KOPT-K1 (cell line): Measurements from ENCODE around the gene ATP6AP1.
A peak's percentile ranks its signal among the peaks of the same experiment; 100 is the strongest.

ENCODE experiments used
- H3K27ac ChIP-seq: fragments of 200-600 bp; sonication (generic); 2 replicates; pipeline ENCODE4 v1.5.1; 2016; ENCODE audit warnings: antibody characterized with exemption, mild to moderate bottlenecking, low read depth, low read length; ENCODE audit not compliant: poor library complexity, severe bottlenecking
- H3K36me3 ChIP-seq: fragments of 200-600 bp; sonication (generic); 2 replicates; pipeline ENCODE4 v1.5.1; 2017; ENCODE audit warnings: antibody characterized with exemption, mild to moderate bottlenecking, low read length, moderate library complexity; ENCODE audit not compliant: insufficient read depth
- H3K9me3 ChIP-seq: fragments of 200-600 bp; sonication (generic); 2 replicates; pipeline ENCODE4 v1.5.1; 2017; ENCODE audit warnings: antibody characterized with exemption, low read length, mild to moderate bottlenecking; ENCODE audit not compliant: insufficient read depth, poor library complexity, severe bottlenecking

Gene ATP6AP1

GRCh38 chrX:154465601-154466000 is 37.1 kb downstream of the ATP6AP1 start:
- Histone ChIP-seq H3K36me3 (peaks cover 67% of the 10 kb centered on the region; the same call in 1 of the 2 replicates), H3K9me3 (no peaks in the 10 kb centered on the region), H3K27ac (no peak overlapping the region)

GRCh38 chrX:154466036-154466435 is 37.6 kb downstream of the ATP6AP1 start:
- Histone ChIP-seq H3K27ac (no peak overlapping the region), H3K9me3 (no peaks in the 10 kb centered on the region), H3K36me3 (peaks cover 71% of the 10 kb centered on the region; the same call in 1 of the 2 replicates)

DNA sequence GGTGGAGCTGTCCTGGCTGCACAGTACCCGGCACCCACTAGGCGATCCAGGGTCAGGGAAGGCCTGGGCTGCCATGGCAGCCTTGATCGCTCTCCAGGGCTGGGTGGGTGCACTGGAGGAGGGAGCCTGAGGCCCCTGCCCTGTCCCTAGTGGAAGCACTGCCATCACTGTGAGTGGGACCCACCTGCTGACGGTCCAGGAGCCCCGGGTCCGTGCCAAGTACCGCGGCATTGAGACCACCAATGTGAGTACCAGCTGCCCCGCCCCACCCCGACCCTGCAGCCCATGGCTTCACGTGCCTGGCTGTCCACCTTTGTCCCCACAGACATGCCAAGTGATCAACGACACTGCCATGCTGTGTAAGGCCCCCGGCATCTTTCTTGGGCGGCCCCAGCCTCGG is 38.4 kb downstream of the ATP6AP1 start:
- Histone ChIP-seq H3K9me3 (no peaks in the 10 kb centered on the region), H3K36me3 (peaks cover 76% of the 10 kb centered on the region; the same call in 1 of the 2 replicates)

GRCh38 chrX:154467556-154467955 is 39.1 kb downstream of the ATP6AP1 start:
- Histone ChIP-seq H3K9me3 (no peaks in the 10 kb centered on the region), H3K36me3 (peaks cover 72% of the 10 kb centered on the region; the same call in 1 of the 2 replicates), H3K27ac (no peak overlapping the region)

More for the DNA sequence above, 38.4 kb downstream of the ATP6AP1 start:
- H3K27ac ChIP-seq = no peak overlapping the region

- no peaks in the 10 kb centered on the region for H3K9me3 ChIP-seq
- H3K36me3 ChIP-seq = peaks cover 72% of the 10 kb centered on the region; the same call in 1 of the 2 replicates
- H3K27ac ChIP-seq = no peak overlapping the region
Observed at GRCh38 chrX:154468217-154468616, 39.7 kb downstream of the ATP6AP1 start.

- peaks cover 71% of the 10 kb centered on the region; the same call in 1 of the 2 replicates for H3K36me3 ChIP-seq
- H3K9me3 ChIP-seq = no peaks in the 10 kb centered on the region
- no peak overlapping the region for H3K27ac ChIP-seq
Observed at GRCh38 chrX:154469114-154469513, 40.6 kb downstream of the ATP6AP1 start.

GRCh38 chrX:154469880-154470279 is 41.4 kb downstream of the ATP6AP1 start:
- H3K36me3 ChIP-seq = peaks cover 63% of the 10 kb centered on the region; the same call in 1 of the 2 replicates
- H3K9me3 ChIP-seq = no peaks in the 10 kb centered on the region
- no peak overlapping the region for H3K27ac ChIP-seq

DNA sequence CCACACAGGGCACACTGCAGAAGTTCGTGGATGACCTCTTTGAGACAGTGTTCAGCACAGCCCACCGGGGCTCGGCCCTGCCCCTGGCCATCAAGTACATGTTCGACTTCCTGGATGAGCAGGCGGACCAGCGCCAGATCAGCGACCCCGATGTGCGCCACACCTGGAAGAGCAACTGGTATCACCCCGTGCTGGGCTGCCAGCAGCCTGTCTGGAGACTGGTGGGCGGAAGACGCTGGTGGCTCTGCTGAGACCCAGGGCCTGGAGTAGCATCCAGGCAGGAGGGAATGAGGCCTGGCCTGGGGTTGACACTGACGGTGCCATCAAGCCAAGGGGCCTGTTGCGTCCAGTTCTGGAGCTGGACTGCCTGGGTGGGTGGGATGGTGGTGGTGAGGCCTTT is 42.0 kb downstream of the ATP6AP1 start:
- no peak overlapping the region for H3K27ac ChIP-seq
- H3K9me3 ChIP-seq = no peaks in the 10 kb centered on the region
- H3K36me3 ChIP-seq = peaks cover 58% of the 10 kb centered on the region; the same call in 1 of the 2 replicates

DNA sequence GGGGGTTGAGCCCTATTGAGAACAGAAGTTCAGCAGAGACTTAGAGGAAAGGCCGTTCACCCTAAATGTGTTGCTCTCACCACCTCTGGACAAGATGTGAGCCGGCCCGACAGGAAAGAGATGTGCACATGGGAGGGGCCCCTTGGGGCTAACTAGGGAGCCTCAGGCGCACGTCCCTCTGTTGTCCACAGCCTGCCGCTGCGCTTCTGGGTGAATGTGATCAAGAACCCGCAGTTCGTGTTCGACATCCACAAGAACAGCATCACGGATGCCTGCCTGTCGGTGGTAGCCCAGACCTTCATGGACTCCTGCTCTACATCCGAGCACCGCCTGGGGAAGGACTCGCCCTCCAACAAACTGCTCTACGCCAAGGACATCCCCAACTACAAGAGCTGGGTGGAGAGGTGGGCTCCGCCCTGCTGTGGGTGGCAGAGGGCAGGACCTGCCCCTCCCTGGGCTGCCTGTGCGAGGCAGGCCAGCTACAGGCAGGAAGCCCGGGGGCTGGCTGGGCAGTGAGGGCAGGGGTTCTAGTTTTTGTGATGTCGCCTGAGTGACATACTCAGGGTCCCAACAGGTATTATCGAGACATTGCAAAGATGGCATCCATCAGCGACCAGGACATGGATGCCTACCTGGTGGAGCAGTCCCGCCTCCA is 42.6 kb downstream of the ATP6AP1 start:
- H3K36me3 ChIP-seq = peaks cover 53% of the 10 kb centered on the region; the same call in 1 of the 2 replicates
- H3K27ac ChIP-seq = no peak overlapping the region
- H3K9me3 ChIP-seq = no peaks in the 10 kb centered on the region

DNA sequence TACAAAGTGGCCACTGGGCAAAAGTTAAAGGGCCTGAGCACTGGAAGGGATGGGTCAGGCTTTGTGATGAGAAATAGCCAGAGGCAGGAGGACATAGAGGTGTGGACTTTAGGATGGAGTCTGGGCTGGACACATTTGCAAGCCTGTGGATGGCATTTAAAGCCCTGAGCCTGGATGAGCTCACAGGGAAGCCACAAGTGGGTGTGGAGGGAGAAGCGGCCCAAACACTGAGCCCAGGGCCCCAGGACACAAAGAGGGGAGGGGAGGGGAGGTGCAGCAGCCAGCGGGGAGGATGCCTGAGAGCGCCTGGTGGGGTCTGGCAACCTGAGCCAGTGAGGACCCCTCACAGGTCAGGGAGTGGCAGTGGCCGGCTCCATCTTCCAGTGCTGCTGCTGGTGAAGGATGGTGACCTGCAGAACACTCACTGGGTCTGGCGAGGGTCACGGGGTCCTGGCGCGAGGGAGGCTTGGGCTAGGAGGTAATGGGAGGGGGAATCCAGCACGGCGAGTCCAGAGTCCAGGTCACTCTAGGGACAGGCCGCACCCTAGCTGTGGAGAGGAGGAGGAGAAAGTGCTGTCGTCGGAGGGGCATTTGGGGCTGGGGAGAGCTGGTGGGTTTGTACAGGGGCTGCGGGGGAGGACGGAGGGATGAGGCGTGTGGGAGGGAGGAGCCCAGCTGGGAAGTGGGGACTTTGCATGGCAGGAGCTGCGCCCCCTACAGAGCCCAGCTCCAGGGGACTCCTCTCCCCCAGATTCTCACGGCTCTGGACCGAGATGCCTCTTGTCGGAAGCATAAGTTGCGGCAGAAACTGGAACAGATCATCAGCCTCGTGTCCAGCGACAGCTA is 43.6 kb downstream of the ATP6AP1 start:
- H3K27ac ChIP-seq = no peak overlapping the region
- no peaks in the 10 kb centered on the region for H3K9me3 ChIP-seq
- H3K36me3 ChIP-seq = peaks cover 45% of the 10 kb centered on the region; the same call in 1 of the 2 replicates

DNA sequence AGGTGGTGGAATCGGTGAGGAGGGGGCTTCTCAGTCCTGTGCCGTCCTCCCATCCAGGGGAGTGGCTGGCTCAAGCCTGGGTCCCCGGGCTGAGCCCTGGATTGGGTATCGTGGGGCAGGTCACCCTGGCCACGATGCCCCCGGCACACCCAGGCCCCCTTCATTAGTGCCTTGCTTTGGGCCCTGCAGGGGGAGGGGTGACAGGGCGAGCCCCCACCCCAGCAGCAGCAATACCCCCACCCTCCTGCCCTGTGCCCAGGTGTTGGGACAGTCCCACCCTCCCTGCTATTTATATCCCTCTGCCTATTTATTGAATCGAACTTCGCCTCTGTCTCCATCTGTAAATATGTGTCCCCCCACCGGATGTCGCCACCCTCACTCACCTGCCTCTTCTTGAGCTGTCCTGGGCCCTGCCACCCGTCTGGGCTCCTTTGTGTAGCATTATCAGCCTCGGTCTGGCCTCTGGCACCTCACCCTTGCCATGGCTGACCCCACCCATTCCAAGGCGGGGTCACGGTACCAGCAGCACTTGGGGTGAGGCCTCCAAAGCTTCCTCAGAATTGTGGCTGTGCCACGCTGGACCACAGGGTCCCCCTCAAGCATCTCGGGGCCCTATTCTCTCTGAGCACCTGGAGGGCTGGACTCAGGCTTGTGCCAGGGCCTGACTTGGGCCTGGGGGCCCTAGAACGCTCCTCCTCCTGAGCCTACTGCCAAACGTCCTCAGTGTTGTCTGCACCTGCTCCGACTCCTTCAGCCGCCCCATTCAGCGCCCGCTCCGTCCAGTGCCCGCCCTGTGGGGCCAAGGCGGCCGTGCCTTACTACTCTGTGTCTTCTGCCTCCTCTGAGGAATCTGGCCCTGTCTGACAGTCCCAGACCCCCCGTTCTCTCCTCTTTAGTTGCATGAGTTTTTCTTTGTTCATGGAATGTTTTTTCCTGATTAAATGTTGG is 44.5 kb downstream of the ATP6AP1 start:
- Histone ChIP-seq H3K27ac (no peak overlapping the region), H3K9me3 (no peaks in the 10 kb centered on the region), H3K36me3 (peaks cover 39% of the 10 kb centered on the region; the same call in 1 of the 2 replicates)

GRCh38 chrX:154473683-154474082 is 45.2 kb downstream of the ATP6AP1 start:
- H3K36me3 ChIP-seq = peaks cover 32% of the 10 kb centered on the region; the same call in 1 of the 2 replicates
- no peak overlapping the region for H3K27ac ChIP-seq
- no peaks in the 10 kb centered on the region for H3K9me3 ChIP-seq

DNA sequence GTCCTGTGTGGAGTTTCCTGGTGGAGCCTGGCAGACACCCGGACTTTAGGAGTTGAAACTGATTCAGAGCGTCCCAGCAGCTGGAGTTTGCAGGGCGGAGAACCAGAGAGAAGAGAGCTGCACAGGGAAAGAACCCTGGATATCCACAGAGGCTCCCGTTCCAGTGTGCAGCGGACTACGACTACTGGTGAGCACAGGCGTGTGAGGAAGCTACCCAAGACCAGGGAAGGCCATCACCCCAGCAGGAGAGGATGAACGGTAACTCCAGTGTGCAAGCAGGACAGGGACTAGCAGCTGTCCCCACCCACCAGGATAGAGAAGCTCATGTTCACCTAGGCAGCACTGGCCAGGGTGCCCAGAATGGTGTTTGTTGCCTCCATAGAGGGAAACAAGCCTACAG is 48.3 kb downstream of the ATP6AP1 start:
- Histone ChIP-seq H3K9me3 (no peaks in the 10 kb centered on the region), H3K36me3 (0 out of 2 replicates have a peak, but pooled peaks cover 2% of the 10 kb centered on the region), H3K27ac (peak overlapping the region; percentile 95)

GRCh38 chrX:154477891-154478477 is 49.5 kb downstream of the ATP6AP1 start:
- Histone ChIP-seq H3K9me3 (no peaks in the 10 kb centered on the region), H3K36me3 (no peaks in the 10 kb centered on the region), H3K27ac (peak overlapping the region; percentile 95)
